WTC11 (cell line): ENCODE data around the gene TFPT.

ENCODE experiments used
- ELF4 ChIP-seq: sonication (generic); formaldehyde crosslinking; IDR thresholded peaks from 2 replicates; pipeline ENCODE4 v1.8.1; 2022; ENCODE audit warnings: low read depth, mild to moderate bottlenecking, moderate library complexity, missing genetic modification reagents
- ESRRA ChIP-seq: sonication (generic); formaldehyde crosslinking; IDR thresholded peaks from 2 replicates; pipeline ENCODE4 v1.8.1; 2022; ENCODE audit warnings: mild to moderate bottlenecking, missing genetic modification reagents, borderline replicate concordance
- FOXJ3 ChIP-seq: sonication (generic); formaldehyde crosslinking; IDR thresholded peaks from 2 replicates; pipeline ENCODE4 v1.9.0; 2021; ENCODE audit warnings: missing genetic modification reagents, mild to moderate bottlenecking, borderline replicate concordance
- GABPB1 ChIP-seq: sonication (generic); formaldehyde crosslinking; IDR thresholded peaks from 2 replicates; pipeline ENCODE4 v1.8.1; 2023; ENCODE audit warnings: mild to moderate bottlenecking, missing genetic modification reagents
- SMAD4 ChIP-seq: sonication (generic); formaldehyde crosslinking; IDR thresholded peaks from 2 replicates; pipeline ENCODE4 v1.8.0; 2022; ENCODE audit warnings: mild to moderate bottlenecking, missing genetic modification reagents
- SOX15 ChIP-seq: fragments of 250-450 bp; sonication (Bioruptor Pico); IDR thresholded peaks from 2 replicates; pipeline ENCODE4 v1.9.0; 2021; ENCODE audit warnings: mild to moderate bottlenecking
- TCF7 ChIP-seq: sonication (generic); formaldehyde crosslinking; IDR thresholded peaks from 2 replicates; pipeline ENCODE4 v1.8.0; 2022; ENCODE audit warnings: mild to moderate bottlenecking, low read depth, missing genetic modification reagents, moderate library complexity
- TF ChIP-seq, protein P1 (sequence below): sonication (generic); formaldehyde crosslinking; IDR thresholded peaks from 2 replicates; pipeline ENCODE4 v1.8.1; 2023; ENCODE audit warnings: mild to moderate bottlenecking, missing genetic modification reagents, moderate library complexity
- TF ChIP-seq, protein P2 (sequence below): fragments of 200-600 bp; IDR thresholded peaks from 2 replicates; pipeline ENCODE4 v1.8.0; 2022; ENCODE audit warnings: antibody characterized with exemption
- TF ChIP-seq, protein P3 (sequence below): sonication (generic); formaldehyde crosslinking; conservative IDR thresholded peaks from 2 replicates; pipeline ENCODE4 v1.8.1; 2023; ENCODE audit warnings: mild to moderate bottlenecking, low read depth, missing genetic modification reagents, moderate library complexity
- TF ChIP-seq, protein P4 (sequence below): fragments of 250-450 bp; sonication (Bioruptor Pico); IDR thresholded peaks from 2 replicates; pipeline ENCODE4 v2.1.2; 2022; ENCODE audit warnings: mild to moderate bottlenecking, moderate library complexity

DNA sequence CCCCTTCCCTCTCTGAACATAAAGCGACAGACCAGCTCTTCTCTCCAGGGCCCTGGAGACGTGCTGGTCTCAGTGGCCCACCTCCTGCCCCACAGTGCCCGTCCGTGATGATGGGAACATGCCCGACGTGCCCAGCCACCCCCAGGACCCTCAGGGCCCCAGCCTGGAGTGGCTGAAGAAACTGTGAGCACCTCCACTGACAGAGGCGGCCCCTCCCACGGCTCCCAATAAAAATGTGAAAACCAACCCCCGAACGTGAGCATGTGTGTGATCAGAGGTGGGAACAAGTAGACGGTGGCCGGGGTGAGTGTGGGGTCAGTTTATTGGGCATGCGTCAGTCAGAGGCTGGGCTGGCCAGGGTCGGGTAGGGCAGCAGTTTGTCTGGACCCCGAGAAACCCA lies 8.7 kb downstream of the TFPT start:
- no peak for TF ChIP-seq TCF7 (CRISPR knock-in tag)
- TF ChIP-seq, protein P1, sequence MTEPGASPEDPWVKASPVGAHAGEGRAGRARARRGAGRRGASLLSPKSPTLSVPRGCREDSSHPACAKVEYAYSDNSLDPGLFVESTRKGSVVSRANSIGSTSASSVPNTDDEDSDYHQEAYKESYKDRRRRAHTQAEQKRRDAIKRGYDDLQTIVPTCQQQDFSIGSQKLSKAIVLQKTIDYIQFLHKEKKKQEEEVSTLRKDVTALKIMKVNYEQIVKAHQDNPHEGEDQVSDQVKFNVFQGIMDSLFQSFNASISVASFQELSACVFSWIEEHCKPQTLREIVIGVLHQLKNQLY (CRISPR knock-in tag): no peak
- TF ChIP-seq, protein P2, sequence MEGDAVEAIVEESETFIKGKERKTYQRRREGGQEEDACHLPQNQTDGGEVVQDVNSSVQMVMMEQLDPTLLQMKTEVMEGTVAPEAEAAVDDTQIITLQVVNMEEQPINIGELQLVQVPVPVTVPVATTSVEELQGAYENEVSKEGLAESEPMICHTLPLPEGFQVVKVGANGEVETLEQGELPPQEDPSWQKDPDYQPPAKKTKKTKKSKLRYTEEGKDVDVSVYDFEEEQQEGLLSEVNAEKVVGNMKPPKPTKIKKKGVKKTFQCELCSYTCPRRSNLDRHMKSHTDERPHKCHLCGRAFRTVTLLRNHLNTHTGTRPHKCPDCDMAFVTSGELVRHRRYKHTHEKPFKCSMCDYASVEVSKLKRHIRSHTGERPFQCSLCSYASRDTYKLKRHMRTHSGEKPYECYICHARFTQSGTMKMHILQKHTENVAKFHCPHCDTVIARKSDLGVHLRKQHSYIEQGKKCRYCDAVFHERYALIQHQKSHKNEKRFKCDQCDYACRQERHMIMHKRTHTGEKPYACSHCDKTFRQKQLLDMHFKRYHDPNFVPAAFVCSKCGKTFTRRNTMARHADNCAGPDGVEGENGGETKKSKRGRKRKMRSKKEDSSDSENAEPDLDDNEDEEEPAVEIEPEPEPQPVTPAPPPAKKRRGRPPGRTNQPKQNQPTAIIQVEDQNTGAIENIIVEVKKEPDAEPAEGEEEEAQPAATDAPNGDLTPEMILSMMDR: no peak
- no peak for TF ChIP-seq ELF4
- TF ChIP-seq FOXJ3 (CRISPR knock-in tag): no peak
- no peak for TF ChIP-seq GABPB1 (CRISPR knock-in tag)
- no peak for TF ChIP-seq SOX15
- TF ChIP-seq ESRRA (CRISPR knock-in tag): no peak
- TF ChIP-seq, protein P3, sequence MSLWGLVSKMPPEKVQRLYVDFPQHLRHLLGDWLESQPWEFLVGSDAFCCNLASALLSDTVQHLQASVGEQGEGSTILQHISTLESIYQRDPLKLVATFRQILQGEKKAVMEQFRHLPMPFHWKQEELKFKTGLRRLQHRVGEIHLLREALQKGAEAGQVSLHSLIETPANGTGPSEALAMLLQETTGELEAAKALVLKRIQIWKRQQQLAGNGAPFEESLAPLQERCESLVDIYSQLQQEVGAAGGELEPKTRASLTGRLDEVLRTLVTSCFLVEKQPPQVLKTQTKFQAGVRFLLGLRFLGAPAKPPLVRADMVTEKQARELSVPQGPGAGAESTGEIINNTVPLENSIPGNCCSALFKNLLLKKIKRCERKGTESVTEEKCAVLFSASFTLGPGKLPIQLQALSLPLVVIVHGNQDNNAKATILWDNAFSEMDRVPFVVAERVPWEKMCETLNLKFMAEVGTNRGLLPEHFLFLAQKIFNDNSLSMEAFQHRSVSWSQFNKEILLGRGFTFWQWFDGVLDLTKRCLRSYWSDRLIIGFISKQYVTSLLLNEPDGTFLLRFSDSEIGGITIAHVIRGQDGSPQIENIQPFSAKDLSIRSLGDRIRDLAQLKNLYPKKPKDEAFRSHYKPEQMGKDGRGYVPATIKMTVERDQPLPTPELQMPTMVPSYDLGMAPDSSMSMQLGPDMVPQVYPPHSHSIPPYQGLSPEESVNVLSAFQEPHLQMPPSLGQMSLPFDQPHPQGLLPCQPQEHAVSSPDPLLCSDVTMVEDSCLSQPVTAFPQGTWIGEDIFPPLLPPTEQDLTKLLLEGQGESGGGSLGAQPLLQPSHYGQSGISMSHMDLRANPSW (CRISPR knock-in tag): no peak
- TF ChIP-seq, protein P4, sequence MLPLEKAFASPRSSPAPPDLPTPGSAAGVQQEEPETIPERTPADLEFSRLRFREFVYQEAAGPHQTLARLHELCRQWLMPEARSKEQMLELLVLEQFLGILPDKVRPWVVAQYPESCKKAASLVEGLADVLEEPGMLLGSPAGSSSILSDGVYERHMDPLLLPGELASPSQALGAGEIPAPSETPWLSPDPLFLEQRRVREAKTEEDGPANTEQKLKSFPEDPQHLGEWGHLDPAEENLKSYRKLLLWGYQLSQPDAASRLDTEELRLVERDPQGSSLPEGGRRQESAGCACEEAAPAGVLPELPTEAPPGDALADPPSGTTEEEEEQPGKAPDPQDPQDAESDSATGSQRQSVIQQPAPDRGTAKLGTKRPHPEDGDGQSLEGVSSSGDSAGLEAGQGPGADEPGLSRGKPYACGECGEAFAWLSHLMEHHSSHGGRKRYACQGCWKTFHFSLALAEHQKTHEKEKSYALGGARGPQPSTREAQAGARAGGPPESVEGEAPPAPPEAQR (CRISPR knock-in tag): no peak
- TF ChIP-seq SMAD4: no peak
